Left hindlimb (tissue), 1 donor: Measurements from ENCODE around the gene TP53TG3C.
"Not testable (repeated sequence)": the region's sequence is repeated elsewhere in the genome, so short reads cannot be mapped to it uniquely, and the experiment has no call there.

Source experiments
- DNase-seq: peaks from one replicate; pipeline ENCODE4 v3.0.0-alpha.2; 2018

TP53TG3C gene

GRCh38 chr16:33193926-33194325 lies at the start of gene TP53TG3C:
TSS of gene TP53TG3C (plus strand) at chr16:33194226. CDS start at chr16:33194294, 68 bp downstream.
- DNase-seq: not testable (repeated sequence)
